HEK293 (cell line): ENCODE results near the gene RNF187.
A peak's percentile ranks its signal among the peaks of the same experiment; 100 is the strongest.

ENCODE experiments used
- KLF16 ChIP-seq: fragments of 450-650 bp; formaldehyde crosslinking; IDR thresholded peaks from 2 replicates; pipeline ENCODE4 v1.5.1; 2017; ENCODE audit warnings: missing biosample characterization, missing genetic modification characterization
- MZF1 ChIP-seq: fragments of 450-650 bp; formaldehyde crosslinking; IDR thresholded peaks from 2 replicates; pipeline ENCODE4 v1.5.1; 2017; ENCODE audit warnings: missing biosample characterization, missing genetic modification characterization, borderline replicate concordance
- PATZ1 ChIP-seq: fragments of 450-650 bp; formaldehyde crosslinking; IDR thresholded peaks from 2 replicates; pipeline ENCODE4 v1.5.1; 2016; ENCODE audit warnings: missing biosample characterization, missing genetic modification characterization
- PRDM10 ChIP-seq: fragments of 450-650 bp; formaldehyde crosslinking; IDR thresholded peaks from 2 replicates; pipeline ENCODE4 v1.5.1; 2016; ENCODE audit warnings: missing biosample characterization, missing genetic modification characterization
- TCF7L2 ChIP-seq: IDR thresholded peaks from 2 replicates; pipeline ENCODE4 v1.6.1; 2011; ENCODE audit warnings: low read depth, mild to moderate bottlenecking, inconsistent platforms, low read length, moderate library complexity, borderline replicate concordance
- ZBTB10 ChIP-seq: fragments of 450-650 bp; formaldehyde crosslinking; IDR thresholded peaks from 2 replicates; pipeline ENCODE4 v1.5.1; 2016; ENCODE audit warnings: missing biosample characterization, missing genetic modification characterization
- ZBTB26 ChIP-seq: fragments of 450-650 bp; formaldehyde crosslinking; optimal IDR thresholded peaks from 2 replicates; pipeline ENCODE3; 2016; ENCODE audit warnings: missing biosample characterization, mild to moderate bottlenecking, missing genetic modification characterization
- ZBTB6 ChIP-seq: fragments of 450-650 bp; formaldehyde crosslinking; IDR thresholded peaks from 2 replicates; pipeline ENCODE4 v1.5.1; 2017; ENCODE audit warnings: missing biosample characterization, missing genetic modification characterization
- ZIC2 ChIP-seq: fragments of 450-650 bp; formaldehyde crosslinking; IDR thresholded peaks from 2 replicates; pipeline ENCODE4 v1.5.1; 2016; ENCODE audit warnings: missing biosample characterization, missing genetic modification characterization
- ZNF10 ChIP-seq: fragments of 450-650 bp; formaldehyde crosslinking; IDR thresholded peaks from 2 replicates; pipeline ENCODE4 v1.5.1; 2017; ENCODE audit warnings: missing biosample characterization, missing genetic modification characterization
- ZNF112 ChIP-seq: fragments of 450-650 bp; formaldehyde crosslinking; IDR thresholded peaks from 2 replicates; pipeline ENCODE4 v1.5.0; 2017; ENCODE audit warnings: missing biosample characterization, missing genetic modification characterization
- ZNF202 ChIP-seq: fragments of 450-650 bp; formaldehyde crosslinking; IDR thresholded peaks from 2 replicates; pipeline ENCODE4 v1.5.1; 2016; ENCODE audit warnings: missing biosample characterization, missing genetic modification characterization, borderline replicate concordance
- ZNF239 ChIP-seq: fragments of 450-650 bp; formaldehyde crosslinking; IDR thresholded peaks from 2 replicates; pipeline ENCODE4 v1.5.1; 2016; ENCODE audit warnings: missing biosample characterization, missing genetic modification characterization
- ZNF26 ChIP-seq: fragments of 450-650 bp; formaldehyde crosslinking; IDR thresholded peaks from 2 replicates; pipeline ENCODE4 v1.5.1; 2016; ENCODE audit warnings: missing biosample characterization, missing genetic modification characterization
- ZNF274 ChIP-seq, 2 experiments: fragments of 200-500 bp in 1 of 2; fragments of 450-650 bp in 1 of 2; sonication (Bioruptor generic) in 1 of 2; formaldehyde crosslinking in 1 of 2; IDR thresholded peaks; 2 replicates each; pipeline versions ENCODE4 v1.5.1 to v1.6.1; 2014 to 2016; ENCODE audit warnings: borderline replicate concordance in 1 of 2, inconsistent platforms in 1 of 2, low read length in 1 of 2, missing biosample characterization in 1 of 2, missing genetic modification characterization in 1 of 2
- ZNF449 ChIP-seq: fragments of 450-650 bp; formaldehyde crosslinking; IDR thresholded peaks from 2 replicates; pipeline ENCODE4 v1.5.1; 2017; ENCODE audit warnings: missing biosample characterization, mild to moderate bottlenecking, missing genetic modification characterization, moderate library complexity
- ZNF48 ChIP-seq: fragments of 450-650 bp; formaldehyde crosslinking; IDR thresholded peaks from 2 replicates; pipeline ENCODE4 v1.5.1; 2016; ENCODE audit warnings: missing biosample characterization, missing genetic modification characterization
- ZNF610 ChIP-seq: fragments of 450-650 bp; formaldehyde crosslinking; IDR thresholded peaks from 2 replicates; pipeline ENCODE4 v1.5.1; 2016; ENCODE audit warnings: missing biosample characterization, missing genetic modification characterization, borderline replicate concordance
- ZNF623 ChIP-seq: fragments of 450-650 bp; formaldehyde crosslinking; IDR thresholded peaks from 2 replicates; pipeline ENCODE4 v1.5.1; 2016; ENCODE audit warnings: missing biosample characterization, missing genetic modification characterization
- ZNF645 ChIP-seq: fragments of 450-650 bp; formaldehyde crosslinking; IDR thresholded peaks from 2 replicates; pipeline ENCODE4; 2016; ENCODE audit warnings: missing biosample characterization, missing genetic modification characterization
- ZNF670 ChIP-seq: fragments of 450-650 bp; formaldehyde crosslinking; IDR thresholded peaks from 2 replicates; pipeline ENCODE4 v1.5.1; 2016; ENCODE audit warnings: missing biosample characterization, missing genetic modification characterization, low read depth
- ZNF677 ChIP-seq: fragments of 450-650 bp; IDR thresholded peaks from 2 replicates; pipeline ENCODE4 v1.5.0; 2018; ENCODE audit warnings: missing biosample characterization, mild to moderate bottlenecking, missing genetic modification characterization, moderate library complexity

RNF187 gene

GRCh38 chr1:228452194-228453021 lies 34.8 kb upstream of the RNF187 start (continued):
- TF ChIP-seq ZNF645 (tag by site-specific recombination) (no peak), ZIC2 (tag by site-specific recombination) (peak; percentile 49; the same call in 1 of the 2 replicates), MZF1 (tag by site-specific recombination) (no peak), PRDM10 (tag by site-specific recombination) (no peak), ZNF449 (tag by site-specific recombination) (no peak), ZNF274 (IDR thresholded peaks at IDR 0.05; ENCODE audit: low read length) (no peak), ZNF274 (tag by site-specific recombination; IDR thresholded peaks at IDR 0.05; ENCODE audit: borderline replicate concordance) (no peak), ZNF202 (tag by site-specific recombination) (no peak), ZNF48 (tag by site-specific recombination) (no peak), PATZ1 (peak; percentile 62), ZNF239 (tag by site-specific recombination) (0 out of 2 replicates have a peak, but pooled peaks have one; percentile 43), ZBTB10 (peak; percentile 18; the same call in 1 of the 2 replicates), ZNF10 (tag by site-specific recombination) (no peak), ZBTB6 (tag by site-specific recombination) (no peak), ZNF26 (tag by site-specific recombination) (no peak), ZNF112 (tag by site-specific recombination) (no peak), TCF7L2 (no peak), ZNF670 (tag by site-specific recombination) (no peak), ZNF623 (tag by site-specific recombination) (no peak), ZNF610 (tag by site-specific recombination) (no peak), ZBTB26 (tag by site-specific recombination) (peak; percentile 7), KLF16 (tag by site-specific recombination) (no peak), ZNF677 (tag by site-specific recombination) (no peak)
